COLO668 (cell line): Measurements from ENCODE around the gene ASIP.
"Not testable (repeated sequence)": the region's sequence is repeated elsewhere in the genome, so short reads cannot be mapped to it uniquely, and the experiment has no call there.

Experiments used
- DNase-seq: peaks from one replicate; lab custom pipeline; 2025; ENCODE audit not compliant: unreplicated experiment; lab: John Stamatoyannopoulos, UW

The ASIP gene

GRCh38 chr20:34242015-34242414, 792 bp downstream of the ASIP start:
- not testable (repeated sequence) for DNase-seq

- DNase-seq, result no peak
Observed at GRCh38 chr20:34242879-34243278, 1.7 kb downstream of the ASIP start.

- no peak for DNase-seq
Observed at GRCh38 chr20:34243377-34243776, 2.2 kb downstream of the ASIP start.

GRCh38 chr20:34246126-34246626, 5.0 kb downstream of the ASIP start:
- no peak for DNase-seq

- no peak for DNase-seq
Observed at GRCh38 chr20:34249291-34249690, 8.1 kb downstream of the ASIP start.

- no peak for DNase-seq
Observed at GRCh38 chr20:34250005-34250404, 8.8 kb downstream of the ASIP start.

- DNase-seq, result no peak
Observed at GRCh38 chr20:34251619-34252018, 10.4 kb downstream of the ASIP start.

GRCh38 chr20:34252431-34253086, 11.3 kb downstream of the ASIP start:
- DNase-seq, result not testable (repeated sequence)

GRCh38 chr20:34254979-34255378, 13.8 kb downstream of the ASIP start:
- DNase-seq, result no peak

- no peak for DNase-seq
Observed at GRCh38 chr20:34256629-34257124, 15.5 kb downstream of the ASIP start.

GRCh38 chr20:34260208-34260942, 19.2 kb downstream of the ASIP start:
- DNase-seq, result no peak

GRCh38 chr20:34262488-34263288, 21.5 kb downstream of the ASIP start:
- DNase-seq, result no peak

GRCh38 chr20:34263468-34263867, 22.2 kb downstream of the ASIP start:
- not testable (repeated sequence) for DNase-seq

- DNase-seq, result no peak
Observed at GRCh38 chr20:34264141-34264540, 22.9 kb downstream of the ASIP start.

- no peak for DNase-seq
Observed at GRCh38 chr20:34268145-34268544, 26.9 kb downstream of the ASIP start.

GRCh38 chr20:34268851-34269636, 27.8 kb downstream of the ASIP start:
- DNase-seq, result no peak

GRCh38 chr20:34269996-34270627, 28.9 kb downstream of the ASIP start:
- DNase-seq, result no peak

GRCh38 chr20:34271956-34272355, 30.7 kb downstream of the ASIP start:
- no peak for DNase-seq

- no peak for DNase-seq
Observed at GRCh38 chr20:34274694-34275093, 33.5 kb downstream of the ASIP start.

GRCh38 chr20:34281177-34281576, 40.0 kb downstream of the ASIP start:
- no peak for DNase-seq
